GM19397 (cell line): Measurements from ENCODE around the gene ACSL3.
"Not testable (repeated sequence)": the region's sequence is repeated elsewhere in the genome, so short reads cannot be mapped to it uniquely, and the experiment has no call there.

Experiments used
- ATAC-seq: cut with Tn5 transposase; IDR thresholded peaks from one replicate; pipeline ENCODE4 v1.9.1; 2021; ENCODE audit warnings: mild to moderate bottlenecking, moderate library complexity; ENCODE audit not compliant: unreplicated experiment

The ACSL3 gene

DNA sequence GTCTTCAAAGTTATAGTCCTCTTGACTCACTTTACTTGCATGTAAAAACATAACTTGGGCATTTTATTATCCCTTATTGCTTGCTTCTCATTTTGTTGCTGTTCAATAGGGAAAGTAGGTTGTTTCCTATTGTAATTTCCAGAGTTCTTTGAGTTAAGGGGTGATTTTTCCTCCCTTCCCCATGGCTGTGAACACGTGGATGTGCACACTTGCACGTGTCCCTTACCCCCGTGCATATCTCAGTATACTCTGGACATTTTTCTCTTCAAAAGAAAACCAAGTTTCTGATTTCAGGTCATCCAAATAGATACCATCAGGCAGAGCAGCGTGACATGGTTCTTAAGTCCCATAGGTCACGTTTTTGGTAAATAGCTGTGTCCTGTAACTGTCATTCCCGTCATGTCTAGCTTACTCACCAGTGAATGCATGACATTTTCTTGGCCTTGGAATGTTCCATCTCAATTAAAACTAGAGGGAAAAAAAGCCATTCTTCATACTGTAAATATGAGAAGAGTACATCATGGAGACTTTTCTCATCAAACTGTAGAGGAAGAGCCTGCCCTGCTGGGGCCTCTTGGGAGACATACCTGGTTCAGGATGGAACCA lies 107.8 kb downstream of the ACSL3 start:
- no peak for ATAC-seq

- ATAC-seq, result no peak
Measured at GRCh38 chr2:222969491-222969890, 108.7 kb downstream of the ACSL3 start.

GRCh38 chr2:222972420-222972819 lies 111.6 kb downstream of the ACSL3 start:
- ATAC-seq, result no peak

- ATAC-seq, result no peak
Measured at GRCh38 chr2:222973237-222973636, 112.4 kb downstream of the ACSL3 start.

GRCh38 chr2:222973733-222974132 lies 112.9 kb downstream of the ACSL3 start:
- no peak for ATAC-seq

- no peak for ATAC-seq
Measured at GRCh38 chr2:222976521-222977061, 115.8 kb downstream of the ACSL3 start.

DNA sequence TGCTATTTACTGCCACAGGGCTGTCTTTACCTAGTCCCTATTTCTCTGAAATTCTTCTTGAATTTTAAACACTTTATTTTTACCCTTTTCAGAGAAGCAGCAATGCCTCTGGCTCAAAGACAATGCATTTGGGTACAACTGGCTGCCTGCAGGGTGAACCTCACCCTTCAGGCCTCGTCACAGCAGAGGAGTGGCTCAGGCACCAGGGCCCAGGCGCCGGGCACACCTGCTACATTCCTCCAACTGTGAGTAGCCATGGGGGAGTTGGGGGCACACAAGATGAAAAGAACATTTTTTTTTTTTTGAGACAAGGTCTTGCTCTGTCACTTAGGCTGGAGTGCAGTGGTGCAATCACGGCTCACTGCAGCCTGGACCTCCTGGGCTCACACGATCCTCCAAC lies 116.3 kb downstream of the ACSL3 start:
- no peak for ATAC-seq

- ATAC-seq, result no peak
Measured at GRCh38 chr2:222978850-222979249, 118.0 kb downstream of the ACSL3 start.

GRCh38 chr2:222979484-222979883 lies 118.6 kb downstream of the ACSL3 start:
- no peak for ATAC-seq

DNA sequence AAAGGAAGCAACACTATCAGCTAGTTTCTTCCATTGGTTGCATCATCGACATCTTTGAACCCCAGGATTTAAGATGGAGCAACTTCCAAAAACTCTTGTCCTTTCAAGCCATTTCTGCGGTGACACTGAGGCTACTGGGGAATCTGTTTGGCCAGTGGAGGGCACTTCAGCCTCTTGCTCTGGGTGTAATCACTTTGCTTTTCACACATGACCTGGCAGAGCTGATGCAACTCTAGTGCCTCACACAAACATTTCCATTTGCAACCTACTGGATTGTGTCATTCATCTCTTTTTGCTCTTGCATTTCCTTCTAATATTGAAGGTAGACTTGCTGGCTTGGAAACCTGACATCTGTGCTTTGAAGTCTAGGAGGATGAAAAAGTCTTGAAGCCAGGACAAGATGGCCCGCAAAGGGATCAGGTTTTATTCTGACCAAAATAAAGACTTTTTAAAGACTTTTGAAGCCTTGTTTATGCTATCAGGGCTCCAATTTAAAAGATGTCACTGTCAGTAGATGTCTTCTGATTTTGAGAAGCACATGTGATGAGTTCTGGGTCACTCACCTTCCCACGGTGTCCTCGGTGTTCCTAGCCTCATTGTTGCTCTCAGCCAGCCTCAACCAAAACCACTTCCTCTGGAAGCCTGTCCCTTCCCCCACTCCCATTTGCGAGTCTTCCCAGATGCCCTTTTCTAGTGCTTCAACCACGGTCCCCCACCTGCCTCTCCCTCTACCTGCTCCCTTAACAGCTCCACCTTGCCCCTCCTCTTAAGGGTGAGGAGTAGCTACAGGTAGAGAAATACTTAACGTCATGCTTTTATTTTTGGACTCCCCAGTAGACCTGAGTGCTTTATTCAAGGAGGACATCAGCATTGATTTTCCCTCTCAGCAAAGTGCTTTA lies 121.4 kb downstream of the ACSL3 start:
- ATAC-seq, result no peak

- ATAC-seq, result no peak
Measured at GRCh38 chr2:222982909-222983265, 122.1 kb downstream of the ACSL3 start.

- ATAC-seq, result no peak
Measured at GRCh38 chr2:222984908-222985307, 124.1 kb downstream of the ACSL3 start.

DNA sequence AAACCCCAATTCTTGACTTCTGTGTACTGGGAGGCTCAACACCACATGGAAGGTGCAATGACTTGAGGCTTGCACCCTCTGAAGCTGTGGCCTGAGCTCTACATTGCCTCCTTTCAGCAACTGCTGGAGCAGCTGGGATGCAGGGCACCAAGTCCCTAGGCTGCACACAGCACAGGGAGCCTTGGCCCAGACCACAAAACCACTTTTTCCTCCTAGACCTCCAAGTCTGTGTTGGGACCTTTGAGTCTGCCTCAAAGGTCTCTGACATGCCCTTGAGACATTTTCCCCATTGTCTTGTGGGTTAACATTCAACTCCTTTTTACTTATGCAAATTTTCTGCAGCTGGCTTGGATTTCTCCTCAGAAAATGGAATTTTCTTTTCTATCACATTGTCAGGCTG lies 128.6 kb downstream of the ACSL3 start:
- ATAC-seq, result no peak

DNA sequence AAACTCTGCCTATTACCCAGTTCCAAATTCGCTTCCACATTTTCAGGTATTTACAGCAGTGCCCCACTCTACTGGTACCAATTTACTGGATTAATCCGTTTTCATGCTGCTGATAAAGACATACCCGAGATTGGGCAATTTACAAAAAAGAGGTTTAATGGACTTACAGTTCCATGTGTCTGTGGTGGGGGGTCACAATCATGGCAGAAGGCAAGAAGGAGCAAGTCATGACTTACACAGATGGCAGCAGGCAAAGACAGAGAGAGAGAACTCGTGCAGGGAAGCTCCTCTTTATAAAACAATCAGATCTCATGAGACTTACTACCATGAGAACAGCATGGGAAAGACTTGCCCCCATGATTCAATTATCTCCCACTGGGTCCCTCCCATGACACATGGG lies 129.4 kb downstream of the ACSL3 start:
- ATAC-seq, result not testable (repeated sequence)

DNA sequence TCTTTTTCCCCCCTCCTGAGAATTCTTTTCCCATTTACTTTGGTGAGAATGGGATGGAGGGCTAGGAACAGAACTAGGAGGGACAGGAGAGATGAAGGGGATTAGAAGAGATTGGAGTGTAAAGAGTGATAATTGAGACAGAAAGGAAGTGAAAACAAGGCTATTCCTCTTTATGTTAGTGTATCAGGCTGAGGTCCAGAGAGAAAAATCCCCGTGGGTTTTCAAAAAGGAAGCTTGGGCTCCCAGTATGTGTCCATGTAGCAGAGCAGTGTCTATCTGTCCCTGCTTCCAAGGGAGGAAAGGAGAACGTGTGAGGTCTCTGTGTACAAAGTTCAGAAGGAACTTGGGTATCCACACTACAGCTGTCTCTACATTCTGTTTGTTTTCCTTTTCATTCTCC lies 131.3 kb downstream of the ACSL3 start:
- ATAC-seq, result no peak
